H9 (cell line): ENCODE results near the gene KREMEN1. TPM values are rescaled to one million over a fixed set of nuclear protein-coding genes. Genes with fewer than 3 reads are reported as not detected.

Experiments used
- DNase-seq: peaks from one replicate; pipeline ENCODE4 v3.0.0-alpha.2; 2017
- H2AFZ ChIP-seq: one replicate; pipeline ENCODE4 v1.6.1; 2013; ENCODE audit warnings: mild to moderate bottlenecking, low read length, control low read depth, moderate library complexity
- H2AK5ac ChIP-seq: 2 replicates; pipeline ENCODE4 v1.6.1; 2013; ENCODE audit warnings: low read length, control low read depth, mixed read lengths; ENCODE audit not compliant: insufficient read length
- H2BK120ac ChIP-seq: one replicate; pipeline ENCODE4 v1.6.1; 2013; ENCODE audit warnings: low read depth, mild to moderate bottlenecking, low read length, control low read depth, inconsistent platforms; ENCODE audit not compliant: poor library complexity, severe bottlenecking
- H2BK12ac ChIP-seq: 2 replicates; pipeline ENCODE4 v1.6.1; 2013; ENCODE audit warnings: low read length, control low read depth, mixed read lengths, low read depth; ENCODE audit not compliant: insufficient read length
- H2BK15ac ChIP-seq: 2 replicates; pipeline ENCODE4 v1.6.1; 2013; ENCODE audit warnings: low read depth, low read length, control low read depth
- H2BK20ac ChIP-seq: one replicate; pipeline ENCODE4 v1.6.1; 2013; ENCODE audit warnings: low read depth, mild to moderate bottlenecking, low read length, control low read depth, inconsistent platforms; ENCODE audit not compliant: poor library complexity, severe bottlenecking
- H2BK5ac ChIP-seq: 2 replicates; pipeline ENCODE4 v1.6.1; 2013; ENCODE audit warnings: low read length, control low read depth, mixed read lengths; ENCODE audit not compliant: insufficient read length
- H3K14ac ChIP-seq: 2 replicates; pipeline ENCODE4 v1.6.1; 2013; ENCODE audit warnings: low read length, control low read depth; ENCODE audit not compliant: insufficient read depth
- H3K18ac ChIP-seq: 2 replicates; pipeline ENCODE4 v1.6.1; 2013; ENCODE audit warnings: low read depth, mild to moderate bottlenecking, mixed read lengths, low read length, control low read depth; ENCODE audit not compliant: insufficient read length
- H3K23ac ChIP-seq: 2 replicates; pipeline ENCODE4 v1.6.1; 2013; ENCODE audit warnings: low read length, control low read depth, mixed read lengths, low read depth; ENCODE audit not compliant: insufficient read length
- H3K23me2 ChIP-seq: 2 replicates; pipeline ENCODE4 v1.6.1; 2013; ENCODE audit warnings: low read depth, mild to moderate bottlenecking, mixed read lengths, low read length, control low read depth; ENCODE audit not compliant: insufficient read length, poor library complexity, severe bottlenecking
- H3K27ac ChIP-seq: 2 replicates; pipeline ENCODE4 v1.5.1; 2013; ENCODE audit warnings: low read length, control low read depth, mixed read lengths, low read depth; ENCODE audit not compliant: insufficient read length
- H3K27me3 ChIP-seq: 2 replicates; pipeline ENCODE4 v1.6.1; 2013; ENCODE audit warnings: low read length, control low read depth, inconsistent platforms; ENCODE audit not compliant: insufficient read depth
- H3K4ac ChIP-seq: 2 replicates; pipeline ENCODE4 v1.6.1; 2013; ENCODE audit warnings: low read depth, mild to moderate bottlenecking, control low read depth, inconsistent platforms, low read length, moderate library complexity
- H3K4me1 ChIP-seq: 2 replicates; pipeline ENCODE4 v1.6.1; 2013; ENCODE audit warnings: low read length, control low read depth, inconsistent platforms; ENCODE audit not compliant: insufficient read depth
- H3K4me2 ChIP-seq: 2 replicates; pipeline ENCODE4 v1.6.1; 2013; ENCODE audit warnings: low read length, control low read depth, mixed read lengths; ENCODE audit not compliant: insufficient read length, insufficient read depth
- H3K56ac ChIP-seq: 2 replicates; pipeline ENCODE4 v1.6.1; 2013; ENCODE audit warnings: low read depth, mild to moderate bottlenecking, mixed read lengths, low read length, control low read depth; ENCODE audit not compliant: insufficient read length
- H3K79me1 ChIP-seq: 2 replicates; pipeline ENCODE4 v1.6.1; 2013; ENCODE audit warnings: low read depth, mild to moderate bottlenecking, moderate library complexity, low read length, control low read depth, inconsistent platforms; ENCODE audit not compliant: insufficient read depth, poor library complexity, severe bottlenecking
- H3K79me2 ChIP-seq: 2 replicates; pipeline ENCODE4 v1.6.1; 2013; ENCODE audit warnings: low read length, control low read depth, inconsistent platforms; ENCODE audit not compliant: insufficient read depth
- H3K9ac ChIP-seq: 2 replicates; pipeline ENCODE4 v1.6.1; 2013; ENCODE audit warnings: low read length, control low read depth, mixed read lengths; ENCODE audit not compliant: insufficient read length; ENCODE audit errors: extremely low read depth
- H3K9me3 ChIP-seq: one replicate; pipeline ENCODE4 v1.6.1; 2013; ENCODE audit warnings: low read depth, low read length, inconsistent platforms; ENCODE audit not compliant: control insufficient read depth
- H3T11ph ChIP-seq: one replicate; pipeline ENCODE4 v1.6.1; 2013; ENCODE audit warnings: mild to moderate bottlenecking, low read length, control low read depth, inconsistent platforms
- H4K20me1 ChIP-seq: one replicate; pipeline ENCODE4 v1.6.1; 2013; ENCODE audit not compliant: control insufficient read depth, insufficient read length, insufficient read depth
- H4K5ac ChIP-seq: 2 replicates; pipeline ENCODE4 v1.6.1; 2013; ENCODE audit warnings: low read depth, mild to moderate bottlenecking, mixed read lengths, low read length, control low read depth; ENCODE audit not compliant: insufficient read length
- H4K8ac ChIP-seq: replicated peaks from 2 replicates; pipeline ENCODE4 v1.6.1; 2013; ENCODE audit warnings: low read length, control low read depth, mixed read lengths, low read depth; ENCODE audit not compliant: insufficient read length
- H4K91ac ChIP-seq: 2 replicates; pipeline ENCODE4 v1.6.1; 2013; ENCODE audit warnings: low read depth, mild to moderate bottlenecking, moderate library complexity, mixed read lengths, low read length, control low read depth; ENCODE audit not compliant: insufficient read length
- H3K27ac Mint-ChIP-seq, 3 experiments: 2 replicates in 2 of 3; 3 replicates in 1 of 3; pipeline ENCODE4 v1.8.0; 2020 to 2021; ENCODE audit warnings: mixed read lengths in 3 of 3, mild to moderate bottlenecking in 1 of 3, moderate library complexity in 1 of 3
- H3K27me3 Mint-ChIP-seq: 2 replicates; pipeline ENCODE4 v1.8.0; 2021; ENCODE audit warnings: low read depth, mild to moderate bottlenecking, moderate library complexity, mixed read lengths
- H3K36me3 Mint-ChIP-seq, 3 experiments: 2 replicates in 2 of 3; 3 replicates in 1 of 3; pipeline ENCODE4 v1.8.0; 2020 to 2021; ENCODE audit warnings: low read depth in 3 of 3, mixed read lengths in 3 of 3; ENCODE audit not compliant: insufficient read depth in 1 of 3
- H3K4me1 Mint-ChIP-seq, 2 experiments: 2 replicates each; pipeline ENCODE4 v1.8.0; 2020; ENCODE audit warnings: mixed read lengths in 2 of 2
- H3K4me3 Mint-ChIP-seq, 2 experiments: 2 replicates in 1 of 2; 3 replicates in 1 of 2; pipeline ENCODE4 v1.8.0; 2020 to 2021; ENCODE audit warnings: mild to moderate bottlenecking in 2 of 2, mixed read lengths in 2 of 2, moderate library complexity in 1 of 2
- H3K9me3 Mint-ChIP-seq, 2 experiments: 2 replicates in 1 of 2; 3 replicates in 1 of 2; pipeline ENCODE4 v1.8.0; 2020; ENCODE audit warnings: mild to moderate bottlenecking in 2 of 2, mixed read lengths in 2 of 2, moderate library complexity in 1 of 2
- WGBS: extraction: QIAGEN DNeasy Blood & Tissue Kit; methylation state at CpG from one replicate; pipeline ENCODE4 v1.1.7; 2013; ENCODE audit warnings: missing lambda C conversion rate, low lambda C conversion rate, mixed read lengths; ENCODE audit not compliant: insufficient read length; ENCODE audit errors: extremely low coverage; 5-methylcytosine and 5-hydroxymethylcytosine counted together
- total RNA-seq: library from RNA; stranded (reverse); gene quantifications from 2 replicates; pipeline ENCODE4 v1.2.1, GENCODE V29; 2021
- TF ChIP-seq, protein P1 (sequence below): fragments of 200-600 bp; sonication (generic); conservative IDR thresholded peaks from 3 replicates; pipeline ENCODE4 v1.8.0; 2021; ENCODE audit warnings: antibody characterized with exemption, mild to moderate bottlenecking

Gene KREMEN1
- total RNA-seq, 1 experiment from 2014 or later, result 2.4 TPM

DNA sequence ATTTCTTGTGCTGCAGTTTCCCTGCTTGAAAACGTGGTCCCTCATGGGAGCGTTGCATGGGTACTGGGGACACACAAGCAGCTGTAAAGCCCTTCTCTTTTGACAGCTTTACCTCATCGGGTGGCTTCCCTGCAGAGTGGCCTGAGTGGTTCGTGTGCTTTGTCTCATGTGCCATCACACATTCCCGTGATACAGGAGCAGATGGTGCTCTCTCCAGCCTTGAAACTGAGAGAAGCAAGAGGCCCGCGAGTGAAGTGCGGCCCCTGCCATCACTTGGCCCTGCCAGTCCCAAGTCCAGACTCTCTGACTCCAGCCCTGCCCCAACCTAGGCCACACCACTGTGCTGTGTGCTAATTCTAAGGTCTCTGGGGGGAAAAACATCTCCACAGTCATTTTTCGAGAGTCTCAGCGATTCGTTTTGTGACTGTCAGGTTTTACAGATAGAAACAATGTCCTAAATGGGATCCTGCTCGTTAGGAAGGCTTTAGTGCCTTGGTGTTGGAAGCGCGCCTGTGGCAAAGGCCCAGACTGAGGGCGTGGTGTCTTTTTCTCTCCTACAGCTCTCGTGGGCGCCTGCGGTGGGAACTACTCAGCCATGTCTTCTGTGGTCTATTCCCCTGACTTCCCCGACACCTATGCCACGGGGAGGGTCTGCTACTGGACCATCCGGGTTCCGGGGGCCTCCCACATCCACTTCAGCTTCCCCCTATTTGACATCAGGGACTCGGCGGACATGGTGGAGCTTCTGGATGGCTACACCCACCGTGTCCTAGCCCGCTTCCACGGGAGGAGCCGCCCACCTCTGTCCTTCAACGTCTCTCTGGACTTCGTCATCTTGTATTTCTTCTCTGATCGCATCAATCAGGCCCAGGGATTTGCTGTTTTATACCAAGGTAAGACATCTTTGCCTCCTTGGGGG, 64.2 kb downstream of the KREMEN1 start:
- Histone ChIP-seq H3K14ac (no peak overlapping the region), H3K4ac (no peak overlapping the region), H2AFZ (no peak overlapping the region), H3T11ph (no peak overlapping the region), H3K18ac (no peak overlapping the region), H2BK5ac (no peak overlapping the region), H3K79me1 (no peaks in the 10 kb centered on the region), H2BK15ac (no peak overlapping the region), H4K20me1 (no peaks in the 10 kb centered on the region), H3K79me2 (no peaks in the 10 kb centered on the region), H3K23ac (no peak overlapping the region), H3K4me1 (peaks cover 11% of the 10 kb centered on the region; the same call in 1 of the 2 replicates), H4K5ac (no peak overlapping the region), H3K9me3 (no peaks in the 10 kb centered on the region), H3K9ac (no peak overlapping the region), H4K91ac (no peak overlapping the region), H3K56ac (no peak overlapping the region), H2BK20ac (no peak overlapping the region), H3K23me2 (no peaks in the 10 kb centered on the region), H3K27me3 (no peaks in the 10 kb centered on the region), H3K27ac (no peak overlapping the region), H2AK5ac (no peak overlapping the region), H4K8ac (no peak overlapping the region), H3K4me2 (no peak overlapping the region), H2BK120ac (no peak overlapping the region), H2BK12ac (no peak overlapping the region)
- Mint-ChIP-seq H3K4me3 (no peak overlapping the region), H3K4me1 (peaks cover 23 to 25% of the 10 kb centered on the region in 2 experiments), H3K27ac (peak overlapping the region in 1 of 3 experiments; percentile 49; a peak in 1 of 7 replicates), H3K9me3 (peaks cover 4 to 7% of the 10 kb centered on the region in 2 experiments; a peak in 2 of 5 replicates), H3K27me3 (peaks cover 2% of the 10 kb centered on the region; the same call in 1 of the 2 replicates), H3K36me3 (peaks cover 3 to 6% (median 5%) of the 10 kb centered on the region in 3 experiments; a peak in 4 of 7 replicates)
- DNase-seq, result no peak
- no CpG with 5 or more reads among the region's 31 CpGs for WGBS
- TF ChIP-seq, protein P1, sequence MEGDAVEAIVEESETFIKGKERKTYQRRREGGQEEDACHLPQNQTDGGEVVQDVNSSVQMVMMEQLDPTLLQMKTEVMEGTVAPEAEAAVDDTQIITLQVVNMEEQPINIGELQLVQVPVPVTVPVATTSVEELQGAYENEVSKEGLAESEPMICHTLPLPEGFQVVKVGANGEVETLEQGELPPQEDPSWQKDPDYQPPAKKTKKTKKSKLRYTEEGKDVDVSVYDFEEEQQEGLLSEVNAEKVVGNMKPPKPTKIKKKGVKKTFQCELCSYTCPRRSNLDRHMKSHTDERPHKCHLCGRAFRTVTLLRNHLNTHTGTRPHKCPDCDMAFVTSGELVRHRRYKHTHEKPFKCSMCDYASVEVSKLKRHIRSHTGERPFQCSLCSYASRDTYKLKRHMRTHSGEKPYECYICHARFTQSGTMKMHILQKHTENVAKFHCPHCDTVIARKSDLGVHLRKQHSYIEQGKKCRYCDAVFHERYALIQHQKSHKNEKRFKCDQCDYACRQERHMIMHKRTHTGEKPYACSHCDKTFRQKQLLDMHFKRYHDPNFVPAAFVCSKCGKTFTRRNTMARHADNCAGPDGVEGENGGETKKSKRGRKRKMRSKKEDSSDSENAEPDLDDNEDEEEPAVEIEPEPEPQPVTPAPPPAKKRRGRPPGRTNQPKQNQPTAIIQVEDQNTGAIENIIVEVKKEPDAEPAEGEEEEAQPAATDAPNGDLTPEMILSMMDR, result no peak
